Stimulated activated CD8-positive, alpha-beta memory T cell treated with anti-CD3 and anti-CD28 coated beads, Interleukin-4, amount 100 ng/mL, for 1 hour (primary cell): ENCODE data around the gene TPRG1.

Experiments
- DNase-seq, 2 donors: peaks; one replicate each; pipeline ENCODE4 v3.0.0-alpha.2; 2020; ENCODE audit warnings: low read depth in 2 of 2, low spot score in 1 of 2

The TPRG1 gene

GRCh38 chr3:189276444-189277219, 104.9 kb downstream of the TPRG1 start:
- DNase-seq: no peak

GRCh38 chr3:189277711-189278110, 105.9 kb downstream of the TPRG1 start:
- DNase-seq: no peak

- no peak for DNase-seq
These were observed 106.5 kb downstream of the TPRG1 start for GRCh38 chr3:189278221-189278620.

- DNase-seq: no peak
These were observed 110.4 kb downstream of the TPRG1 start for GRCh38 chr3:189282189-189282588.

- DNase-seq: no peak
These were observed 111.0 kb downstream of the TPRG1 start for GRCh38 chr3:189282741-189283140.

GRCh38 chr3:189286188-189286587, 114.4 kb downstream of the TPRG1 start:
- no peak for DNase-seq

- DNase-seq: no peak
These were observed 115.1 kb downstream of the TPRG1 start for GRCh38 chr3:189286916-189287315.

- DNase-seq: no peak
These were observed 116.8 kb downstream of the TPRG1 start for GRCh38 chr3:189288348-189289235.

GRCh38 chr3:189289251-189289650, 117.5 kb downstream of the TPRG1 start:
- no peak for DNase-seq

- no peak for DNase-seq
These were observed 121.1 kb downstream of the TPRG1 start for GRCh38 chr3:189292667-189293484.

- DNase-seq: no peak
These were observed 122.9 kb downstream of the TPRG1 start for GRCh38 chr3:189294649-189295048.

GRCh38 chr3:189295089-189295488, 123.3 kb downstream of the TPRG1 start:
- no peak for DNase-seq

GRCh38 chr3:189297932-189298331, 126.2 kb downstream of the TPRG1 start:
- no peak for DNase-seq

GRCh38 chr3:189298469-189299375, 127.0 kb downstream of the TPRG1 start:
- no peak for DNase-seq

GRCh38 chr3:189300345-189300744, 128.6 kb downstream of the TPRG1 start:
- DNase-seq: no peak

GRCh38 chr3:189301479-189301878, 129.7 kb downstream of the TPRG1 start:
- DNase-seq: no peak

- DNase-seq: no peak
These were observed 131.8 kb downstream of the TPRG1 start for GRCh38 chr3:189303584-189303983.

GRCh38 chr3:189304465-189305351, 132.9 kb downstream of the TPRG1 start:
- no peak for DNase-seq

- no peak for DNase-seq
These were observed 133.6 kb downstream of the TPRG1 start for GRCh38 chr3:189305412-189305811.
